B cell (primary cell): ENCODE data around the gene PPP1R14D.

ENCODE experiments used
- CTCF ChIP-seq: fragments of 200-600 bp; IDR thresholded peaks from one replicate; pipeline ENCODE4 v1.8.0; 2022; ENCODE audit warnings: antibody characterized with exemption, mild to moderate bottlenecking
- EZH2 ChIP-seq: IDR thresholded peaks from 2 replicates; pipeline ENCODE4 v1.6.1; 2012; ENCODE audit warnings: borderline replicate concordance, low read depth, mild to moderate bottlenecking, moderate library complexity, low read length; ENCODE audit not compliant: insufficient read depth, poor library complexity, severe bottlenecking

GRCh38 chr15:40872791-40873693, 44.5 kb upstream of the PPP1R14D start:
- TF ChIP-seq CTCF: no peak
- no peak for TF ChIP-seq EZH2
